ENCODE data around the gene TSPAN10.
A peak's percentile ranks its signal among the peaks of the same experiment; 100 is the strongest.
"Not testable (repeated sequence)": the region's sequence is repeated elsewhere in the genome, so short reads cannot be mapped to it uniquely, and the experiment has no call there.

Gene TSPAN10

DNA sequence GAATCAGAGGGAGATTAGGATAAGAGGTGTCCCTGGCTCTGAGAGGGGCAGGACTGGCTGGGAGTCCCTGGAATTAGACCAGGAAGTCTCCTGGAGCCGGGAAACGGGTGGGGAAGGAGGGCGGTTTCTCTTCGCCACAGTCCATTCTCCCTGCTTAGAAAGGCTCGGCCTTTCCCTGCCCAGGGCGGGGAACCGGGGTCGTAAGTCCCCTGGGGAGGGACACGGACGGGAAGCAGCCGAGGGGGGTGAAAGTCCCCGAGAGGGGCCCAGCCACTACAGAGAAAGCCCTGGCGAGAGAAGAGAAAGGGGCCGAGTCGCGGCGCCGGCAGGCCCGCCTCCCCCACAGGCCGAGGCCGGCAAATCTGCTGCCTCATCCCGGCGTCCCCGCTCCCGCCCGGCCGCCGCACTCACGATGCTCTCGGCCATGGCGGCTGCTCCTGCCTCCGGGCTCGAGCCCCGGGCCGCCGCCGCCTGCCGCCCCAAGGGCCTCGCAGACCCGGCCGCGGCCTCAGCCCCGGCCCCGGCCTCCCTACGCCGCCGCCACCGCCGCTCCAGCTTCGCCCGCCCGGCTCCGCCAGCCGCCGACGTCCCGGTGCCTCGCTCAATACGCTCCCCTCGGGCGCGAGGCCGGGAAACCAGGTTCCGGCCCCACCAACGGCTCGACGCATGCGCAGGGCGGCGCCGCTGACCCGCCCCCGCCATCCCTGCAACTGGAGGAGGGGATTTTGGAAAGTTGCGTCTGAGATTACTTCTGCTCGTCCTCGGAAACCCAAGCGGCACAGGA is at the start of gene TSPAN10, which contains the start of gene NPLOC4:
TSS of gene TSPAN10 (plus strand) at position 692 of the 784 bp plus-strand sequence. CDS start 5,217 bp downstream, outside the sequence.
TSS of gene NPLOC4 (minus strand) at position 608 of the 784 bp plus-strand sequence. CDS start at position 426, 182 bp downstream.
- DNase-seq = peak; percentile 91

- no peak for DNase-seq
These were observed 47.4 kb upstream of the TSPAN10 start for GRCh38 chr17:81589612-81590011.

GRCh38 chr17:81590121-81590520 is 46.9 kb upstream of the TSPAN10 start:
- DNase-seq = no peak

- no peak for DNase-seq
These were observed 45.0 kb upstream of the TSPAN10 start for GRCh38 chr17:81591971-81592370.

DNA sequence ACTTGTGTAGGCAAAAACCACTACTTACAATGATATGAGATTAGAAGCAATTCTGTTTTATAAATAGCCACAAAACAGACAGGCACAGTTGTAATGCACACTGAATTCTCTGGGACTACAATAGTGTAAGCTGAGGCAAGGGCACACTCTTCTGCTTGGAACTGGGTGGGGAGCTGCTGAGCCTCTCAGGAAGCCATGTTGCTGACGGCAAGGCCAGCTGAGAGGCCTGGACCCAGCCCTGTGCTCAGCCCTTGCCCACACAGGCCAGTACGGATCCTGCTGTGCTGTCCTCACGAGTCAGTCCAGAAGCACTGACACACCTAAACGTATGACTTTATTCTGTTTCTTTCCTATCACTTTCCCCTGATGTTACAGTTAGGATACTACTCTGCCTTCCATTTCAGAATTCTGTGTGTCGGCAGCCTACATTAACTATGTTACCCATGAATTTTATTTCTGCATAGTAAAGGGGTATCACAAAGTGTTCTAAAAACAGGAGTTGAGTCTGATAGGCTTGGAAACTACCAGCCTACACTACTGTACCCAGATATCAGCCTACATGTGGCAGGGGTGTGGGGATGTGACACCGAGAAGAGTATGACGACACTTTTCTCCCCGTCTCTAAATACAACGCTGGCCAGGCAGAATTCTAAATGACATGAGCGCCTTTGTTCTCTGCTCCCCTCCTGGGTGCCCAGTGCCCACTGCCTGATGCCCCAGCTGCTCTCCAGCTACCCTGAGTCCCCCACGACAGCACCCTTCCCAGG is 43.7 kb upstream of the TSPAN10 start:
- no peak for DNase-seq

GRCh38 chr17:81599719-81600486 is 37.1 kb upstream of the TSPAN10 start:
- DNase-seq = no peak

DNA sequence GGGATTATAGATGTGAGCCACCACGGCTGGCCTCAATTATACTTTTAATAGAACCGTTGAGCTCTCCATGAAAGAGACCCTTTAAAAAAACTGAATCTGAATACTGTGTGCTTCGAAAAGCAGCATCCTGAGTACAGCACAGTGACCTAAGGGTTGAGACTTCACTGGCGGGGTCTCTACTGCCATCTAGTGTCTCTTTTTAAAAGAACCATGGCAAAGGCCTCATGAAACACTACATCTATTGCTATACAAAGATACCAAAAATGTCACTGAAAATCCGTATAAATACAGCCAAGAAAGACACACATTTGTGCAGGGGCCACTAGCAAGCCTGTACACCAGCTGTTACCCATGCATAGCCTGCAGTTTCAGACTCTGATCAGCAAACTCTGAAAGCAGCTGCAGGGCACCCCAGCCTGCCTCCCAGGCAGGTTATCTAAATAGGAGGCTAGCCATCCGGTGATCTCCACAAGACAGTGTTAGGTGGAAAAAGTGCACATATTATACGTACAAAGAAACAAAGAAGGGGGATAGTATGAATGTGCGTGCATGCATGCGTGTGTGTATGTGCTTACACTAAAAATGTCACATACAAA is 35.4 kb upstream of the TSPAN10 start:
- DNase-seq = peak; percentile 70

DNA sequence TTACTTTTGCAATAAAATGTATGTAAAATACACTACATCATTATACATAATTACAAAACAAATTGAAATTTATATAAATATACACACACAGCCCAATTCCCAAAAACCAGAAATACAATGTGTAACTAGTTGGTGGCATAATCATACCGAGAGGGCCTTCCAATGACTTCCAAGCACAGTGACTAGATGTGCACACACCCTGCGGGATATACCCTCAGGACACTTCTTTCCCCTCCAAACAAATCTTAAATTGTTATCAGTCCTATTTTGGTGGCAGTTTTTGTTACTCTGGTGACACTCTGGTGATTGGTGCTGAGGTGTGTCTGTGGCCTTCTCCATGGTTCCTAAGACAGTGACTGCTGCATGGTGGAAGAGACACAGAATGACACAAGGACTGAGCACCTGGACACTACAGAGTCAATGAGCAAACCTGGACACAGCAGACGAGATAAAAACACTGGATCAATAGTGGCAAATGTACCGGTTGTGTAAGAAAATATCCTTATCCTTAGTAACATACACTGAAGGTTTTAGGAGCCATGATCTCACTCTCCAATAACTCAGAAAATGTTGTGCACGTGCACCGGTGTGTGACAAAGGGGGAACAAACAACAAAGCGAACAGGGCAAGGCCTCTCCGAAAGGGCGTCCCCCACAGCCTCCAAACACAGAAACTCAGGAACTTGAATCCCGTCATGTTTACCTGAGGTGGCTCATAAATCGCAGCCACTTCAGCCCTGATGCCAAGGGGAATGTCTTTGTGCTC is 33.0 kb upstream of the TSPAN10 start:
- DNase-seq = no peak

- no peak for DNase-seq
These were observed 29.6 kb upstream of the TSPAN10 start for GRCh38 chr17:81607431-81607830.

DNA sequence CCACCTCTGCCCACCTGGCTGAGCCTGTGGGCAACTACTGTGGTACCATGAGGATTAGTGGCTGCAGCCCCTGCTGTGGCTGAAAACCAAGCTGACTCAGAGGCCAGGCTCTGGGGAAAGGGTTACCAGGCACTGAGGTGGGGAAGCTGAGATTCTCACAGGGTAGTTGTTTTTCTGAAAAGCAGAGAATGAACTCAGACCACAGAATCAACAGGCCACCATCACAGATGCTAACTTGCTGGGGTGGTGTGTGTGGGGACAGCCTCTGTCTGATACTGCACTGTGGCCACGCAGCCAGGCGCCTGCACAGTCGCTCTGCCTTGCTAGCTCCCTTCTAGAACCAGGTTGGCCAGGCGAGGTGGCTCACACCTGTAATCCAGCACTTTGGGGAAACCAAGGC is 28.9 kb upstream of the TSPAN10 start:
- DNase-seq = no peak

DNA sequence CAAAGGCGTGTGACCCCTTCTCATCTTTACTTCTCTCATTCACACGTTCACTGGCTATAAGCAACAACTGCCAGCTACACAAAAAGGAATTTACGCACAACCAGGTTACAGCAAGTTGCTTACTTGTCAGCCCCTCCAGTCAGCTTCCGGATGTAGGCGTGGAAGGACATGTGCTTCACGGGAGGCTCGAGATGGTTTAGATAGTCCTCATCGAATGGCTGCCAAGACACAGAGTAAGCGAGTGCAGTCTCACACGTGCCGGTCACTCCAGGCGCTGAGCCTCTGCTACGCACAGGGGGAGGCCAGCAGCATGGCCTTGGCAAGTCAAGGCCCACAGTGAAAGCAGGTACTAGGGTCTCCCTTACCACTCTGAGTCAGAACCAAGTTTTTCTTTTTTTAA is 28.4 kb upstream of the TSPAN10 start:
- DNase-seq = no peak

GRCh38 chr17:81609541-81610311 is 27.3 kb upstream of the TSPAN10 start:
- no peak for DNase-seq

- no peak for DNase-seq
These were observed 24.6 kb upstream of the TSPAN10 start for GRCh38 chr17:81612172-81612970.

DNA sequence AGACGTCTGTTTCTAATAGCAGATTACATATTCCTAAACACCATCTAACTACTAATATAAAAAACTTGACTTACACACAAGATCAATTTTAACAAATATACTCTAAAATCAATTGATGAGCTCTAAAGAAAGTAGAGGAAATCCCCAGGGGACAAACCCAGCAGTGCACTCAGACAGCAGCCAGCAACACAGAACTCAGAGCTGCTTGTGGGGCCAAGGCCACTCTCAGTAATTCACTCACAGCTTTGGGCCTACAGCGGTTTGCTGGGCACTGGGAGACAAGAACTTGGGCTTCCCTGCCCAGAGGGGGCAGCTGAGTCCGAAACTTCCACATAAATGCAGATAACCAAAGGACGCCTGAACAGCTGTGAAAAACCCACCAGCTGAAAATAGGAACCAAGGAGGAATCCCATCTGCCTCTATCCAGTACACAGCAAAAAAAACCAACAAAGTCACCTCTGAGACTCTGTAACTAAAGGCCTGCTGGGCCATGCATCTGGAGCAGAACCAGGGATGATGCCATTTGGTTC is 21.5 kb upstream of the TSPAN10 start:
- DNase-seq = no peak

- no peak for DNase-seq
These were observed 20.1 kb upstream of the TSPAN10 start for GRCh38 chr17:81616877-81617276.

- not testable (repeated sequence) for DNase-seq
These were observed 18.7 kb upstream of the TSPAN10 start for GRCh38 chr17:81618307-81618706.

- DNase-seq = no peak
These were observed 15.4 kb upstream of the TSPAN10 start for GRCh38 chr17:81621494-81622130.

GRCh38 chr17:81630274-81630673 is 6.7 kb upstream of the TSPAN10 start:
- no peak for DNase-seq

DNA sequence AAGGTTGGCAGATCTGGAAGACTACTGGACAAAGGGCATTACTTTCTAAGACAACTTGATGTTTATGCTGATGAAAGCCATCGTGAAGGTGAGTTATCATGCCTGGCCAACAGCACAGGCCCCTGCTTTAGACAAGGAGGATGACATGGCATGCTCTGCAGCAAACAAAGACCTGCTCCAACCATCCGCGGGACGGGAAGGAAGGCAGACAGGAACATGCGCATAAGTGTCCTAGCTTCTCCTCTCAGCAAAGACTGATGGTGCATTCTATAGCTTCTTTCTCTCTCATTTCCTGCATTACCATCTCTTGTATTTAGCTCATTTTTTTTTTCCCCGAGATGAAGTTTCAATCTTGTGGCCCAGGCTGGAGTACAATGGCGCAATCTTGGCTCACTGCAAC is 5.5 kb upstream of the TSPAN10 start:
- DNase-seq = no peak

- no peak for DNase-seq
These were observed 1.6 kb upstream of the TSPAN10 start for GRCh38 chr17:81635431-81635830.

Data from OCI-M1 (cell line).